ENCODE results near the gene NUCB2. TPM values are rescaled to one million over a fixed set of nuclear protein-coding genes. Genes with fewer than 3 reads are reported as not detected.

Gene NUCB2
- total RNA-seq, 1 donor from 2014 or later, result 47.8 TPM

DNA sequence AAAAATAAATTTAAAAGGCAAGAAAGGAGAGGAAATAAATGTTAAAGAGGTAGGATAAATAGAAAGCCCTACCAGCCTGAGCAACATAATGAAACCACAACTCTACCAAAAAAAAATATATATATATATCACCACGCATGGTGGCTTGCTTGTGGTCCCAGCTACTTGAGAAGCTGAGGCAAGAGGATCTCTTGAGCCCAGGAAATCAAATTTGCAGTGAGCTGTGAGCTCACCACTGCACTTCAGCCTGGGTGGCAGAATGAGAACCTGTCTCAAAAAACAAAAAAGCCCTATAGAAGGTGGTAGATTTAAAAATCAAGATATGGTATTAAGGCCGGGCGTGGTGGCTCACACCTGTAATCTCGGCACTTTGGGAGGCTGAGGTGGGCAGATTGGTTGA lies 10.5 kb downstream of the NUCB2 start:
- Histone ChIP-seq H3K27me3 (no peaks in the 10 kb centered on the region), H3K9me3 (no peaks in the 10 kb centered on the region), H3K4me3 (no peak overlapping the region), H3K36me3 (peaks cover 10 to 42% of the 10 kb centered on the region in 2 donors), H3K4me1 (no peaks in the 10 kb centered on the region), H3K27ac (no peak overlapping the region)
- TF ChIP-seq, protein P1, sequence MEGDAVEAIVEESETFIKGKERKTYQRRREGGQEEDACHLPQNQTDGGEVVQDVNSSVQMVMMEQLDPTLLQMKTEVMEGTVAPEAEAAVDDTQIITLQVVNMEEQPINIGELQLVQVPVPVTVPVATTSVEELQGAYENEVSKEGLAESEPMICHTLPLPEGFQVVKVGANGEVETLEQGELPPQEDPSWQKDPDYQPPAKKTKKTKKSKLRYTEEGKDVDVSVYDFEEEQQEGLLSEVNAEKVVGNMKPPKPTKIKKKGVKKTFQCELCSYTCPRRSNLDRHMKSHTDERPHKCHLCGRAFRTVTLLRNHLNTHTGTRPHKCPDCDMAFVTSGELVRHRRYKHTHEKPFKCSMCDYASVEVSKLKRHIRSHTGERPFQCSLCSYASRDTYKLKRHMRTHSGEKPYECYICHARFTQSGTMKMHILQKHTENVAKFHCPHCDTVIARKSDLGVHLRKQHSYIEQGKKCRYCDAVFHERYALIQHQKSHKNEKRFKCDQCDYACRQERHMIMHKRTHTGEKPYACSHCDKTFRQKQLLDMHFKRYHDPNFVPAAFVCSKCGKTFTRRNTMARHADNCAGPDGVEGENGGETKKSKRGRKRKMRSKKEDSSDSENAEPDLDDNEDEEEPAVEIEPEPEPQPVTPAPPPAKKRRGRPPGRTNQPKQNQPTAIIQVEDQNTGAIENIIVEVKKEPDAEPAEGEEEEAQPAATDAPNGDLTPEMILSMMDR (IDR thresholded peaks at IDR 0.05), result no peak
- intact Hi-C loops (cut with DNase I), result no loop called here
- no peak for DNase-seq (ENCODE audit: low spot score in 2 of 2)

- intact Hi-C loops (cut with DNase I), result no loop called here
- Histone ChIP-seq H3K4me3 (no peak overlapping the region), H3K27me3 (no peaks in the 10 kb centered on the region), H3K4me1 (no peaks in the 10 kb centered on the region), H3K36me3 (peaks cover 14 to 31% of the 10 kb centered on the region in 2 donors), H3K27ac (no peak overlapping the region), H3K9me3 (no peaks in the 10 kb centered on the region)
- no peak for DNase-seq (ENCODE audit: low spot score in 2 of 2)
- TF ChIP-seq, protein P1 (IDR thresholded peaks at IDR 0.05), result no peak
Measured at GRCh38 chr11:17291710-17292109, 15.2 kb downstream of the NUCB2 start.

GRCh38 chr11:17293311-17293710 lies 16.8 kb downstream of the NUCB2 start:
- TF ChIP-seq, protein P1 (IDR thresholded peaks at IDR 0.05), result no peak
- H3K4me1 ChIP-seq, result no peaks in the 10 kb centered on the region
- H3K27ac ChIP-seq, result no peak overlapping the region
- peaks cover 11 to 32% of the 10 kb centered on the region in 2 donors for H3K36me3 ChIP-seq
- intact Hi-C loops (cut with DNase I), result no loop called here
- H3K27me3 ChIP-seq, result no peaks in the 10 kb centered on the region
- no peaks in the 10 kb centered on the region for H3K9me3 ChIP-seq
- H3K4me3 ChIP-seq, result no peak overlapping the region
- DNase-seq (ENCODE audit: low spot score in 2 of 2), result no peak

DNA sequence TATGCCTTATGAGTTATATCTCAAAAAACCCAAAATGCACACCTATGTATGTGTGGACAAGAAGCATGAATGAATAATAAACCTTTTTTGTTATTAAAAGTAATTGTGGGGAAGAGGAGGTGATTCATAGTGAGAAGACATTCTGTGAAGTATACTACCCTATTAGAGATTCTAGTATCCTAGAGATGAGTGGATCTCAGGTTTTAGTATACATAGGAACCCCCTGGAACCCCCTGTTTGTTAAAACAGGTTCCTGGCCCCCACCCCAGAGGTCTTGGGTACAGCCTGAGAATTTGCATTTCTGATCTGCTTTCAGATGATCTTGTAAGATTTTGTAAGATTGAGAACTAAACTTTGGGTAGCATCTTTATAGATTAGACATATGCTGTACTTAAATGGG lies 17.5 kb downstream of the NUCB2 start:
- intact Hi-C loops (cut with DNase I), result no loop called here
- Histone ChIP-seq H3K9me3 (no peaks in the 10 kb centered on the region), H3K27me3 (no peaks in the 10 kb centered on the region), H3K36me3 (peaks cover 14 to 39% of the 10 kb centered on the region in 2 donors), H3K4me1 (no peaks in the 10 kb centered on the region), H3K4me3 (no peak overlapping the region), H3K27ac (no peak overlapping the region)
- TF ChIP-seq, protein P1 (IDR thresholded peaks at IDR 0.05), result no peak
- no peak for DNase-seq (ENCODE audit: low spot score in 2 of 2)

DNA sequence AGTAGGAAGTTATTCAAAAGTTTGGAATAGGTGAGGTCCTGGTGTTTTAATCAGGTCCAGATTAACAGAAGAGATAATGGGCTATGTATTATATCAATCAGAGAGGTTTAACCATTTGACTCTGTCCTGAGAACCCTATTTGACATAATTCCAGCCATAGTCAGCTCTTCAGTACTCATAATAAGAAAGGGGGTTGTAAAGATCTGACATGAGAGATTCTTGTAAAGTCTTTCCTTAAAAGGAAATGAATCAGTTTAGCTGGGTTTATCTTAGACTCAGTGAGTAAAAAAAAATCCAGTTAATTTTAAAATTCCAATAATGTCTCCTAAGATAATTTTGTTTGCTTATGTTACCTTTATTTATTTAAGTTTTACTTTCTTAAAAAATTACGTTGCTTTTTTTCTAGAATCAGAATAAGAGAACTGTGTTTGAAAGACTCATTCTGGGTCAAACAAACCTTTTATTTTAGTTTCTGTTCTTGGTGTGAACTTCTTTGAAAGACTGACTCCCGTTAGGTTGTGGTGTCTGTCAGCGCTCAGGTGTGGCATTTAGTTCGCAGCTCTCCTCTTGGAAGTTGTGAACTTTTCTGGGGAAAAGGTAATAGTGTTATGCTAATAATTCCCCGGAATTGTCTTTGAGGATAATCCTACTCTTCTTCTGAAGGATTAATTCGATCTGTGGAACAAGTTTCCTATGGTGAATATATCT lies 20.5 kb downstream of the NUCB2 start:
- Histone ChIP-seq H3K4me1 (no peaks in the 10 kb centered on the region), H3K36me3 (peaks cover 21 to 52% of the 10 kb centered on the region in 2 donors), H3K4me3 (no peak overlapping the region), H3K27ac (no peak overlapping the region), H3K27me3 (no peaks in the 10 kb centered on the region), H3K9me3 (no peaks in the 10 kb centered on the region)
- no peak for DNase-seq (ENCODE audit: low spot score in 2 of 2)
- TF ChIP-seq, protein P1 (IDR thresholded peaks at IDR 0.05), result no peak
- intact Hi-C loops (cut with DNase I), result no loop called here
